ENCODE data around the gene ERBB4.

Gene ERBB4

DNA sequence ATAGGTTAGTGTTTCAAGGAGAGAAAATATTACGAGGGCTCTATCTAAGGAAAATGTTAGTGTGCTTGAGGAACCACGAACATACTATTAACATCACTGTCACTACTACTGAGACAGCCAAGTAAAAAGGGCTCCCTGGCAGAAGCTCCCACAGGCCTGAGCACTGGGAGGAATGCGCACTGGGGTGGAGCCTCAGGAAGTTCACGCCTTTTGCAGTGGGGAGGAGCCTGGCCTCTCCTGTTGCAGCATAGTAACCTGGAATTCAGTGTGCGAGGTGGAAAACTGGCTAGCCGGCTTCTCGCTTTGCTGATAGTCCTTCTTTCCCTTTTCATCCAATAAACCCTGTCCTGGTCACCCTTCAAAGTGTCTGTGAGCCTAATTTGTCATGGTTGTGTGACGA, 250.3 kb downstream of the ERBB4 start:
- TF ChIP-seq, protein P1, sequence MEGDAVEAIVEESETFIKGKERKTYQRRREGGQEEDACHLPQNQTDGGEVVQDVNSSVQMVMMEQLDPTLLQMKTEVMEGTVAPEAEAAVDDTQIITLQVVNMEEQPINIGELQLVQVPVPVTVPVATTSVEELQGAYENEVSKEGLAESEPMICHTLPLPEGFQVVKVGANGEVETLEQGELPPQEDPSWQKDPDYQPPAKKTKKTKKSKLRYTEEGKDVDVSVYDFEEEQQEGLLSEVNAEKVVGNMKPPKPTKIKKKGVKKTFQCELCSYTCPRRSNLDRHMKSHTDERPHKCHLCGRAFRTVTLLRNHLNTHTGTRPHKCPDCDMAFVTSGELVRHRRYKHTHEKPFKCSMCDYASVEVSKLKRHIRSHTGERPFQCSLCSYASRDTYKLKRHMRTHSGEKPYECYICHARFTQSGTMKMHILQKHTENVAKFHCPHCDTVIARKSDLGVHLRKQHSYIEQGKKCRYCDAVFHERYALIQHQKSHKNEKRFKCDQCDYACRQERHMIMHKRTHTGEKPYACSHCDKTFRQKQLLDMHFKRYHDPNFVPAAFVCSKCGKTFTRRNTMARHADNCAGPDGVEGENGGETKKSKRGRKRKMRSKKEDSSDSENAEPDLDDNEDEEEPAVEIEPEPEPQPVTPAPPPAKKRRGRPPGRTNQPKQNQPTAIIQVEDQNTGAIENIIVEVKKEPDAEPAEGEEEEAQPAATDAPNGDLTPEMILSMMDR (IDR thresholded peaks at IDR 0.05) = no peak

DNA sequence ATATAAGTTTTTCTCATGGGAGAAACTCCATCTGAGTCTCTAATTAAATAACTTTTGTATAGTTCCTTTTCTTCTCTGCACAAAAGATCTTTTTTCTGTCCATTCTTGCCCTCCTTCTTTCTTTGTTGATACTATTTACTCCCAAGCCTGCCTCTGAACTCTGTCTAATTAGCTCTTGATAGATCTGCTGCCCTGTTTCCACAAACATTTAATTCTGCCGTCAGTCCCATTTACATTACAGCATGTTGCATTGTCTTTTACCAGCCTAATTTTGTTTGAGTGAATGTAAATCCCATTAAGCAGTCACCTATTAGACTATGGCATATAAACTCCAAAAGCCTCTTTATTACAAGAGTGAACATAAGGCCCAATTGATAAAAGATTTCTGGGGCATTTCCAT, 254.4 kb downstream of the ERBB4 start:
- TF ChIP-seq, protein P1 (IDR thresholded peaks at IDR 0.05) = no peak

DNA sequence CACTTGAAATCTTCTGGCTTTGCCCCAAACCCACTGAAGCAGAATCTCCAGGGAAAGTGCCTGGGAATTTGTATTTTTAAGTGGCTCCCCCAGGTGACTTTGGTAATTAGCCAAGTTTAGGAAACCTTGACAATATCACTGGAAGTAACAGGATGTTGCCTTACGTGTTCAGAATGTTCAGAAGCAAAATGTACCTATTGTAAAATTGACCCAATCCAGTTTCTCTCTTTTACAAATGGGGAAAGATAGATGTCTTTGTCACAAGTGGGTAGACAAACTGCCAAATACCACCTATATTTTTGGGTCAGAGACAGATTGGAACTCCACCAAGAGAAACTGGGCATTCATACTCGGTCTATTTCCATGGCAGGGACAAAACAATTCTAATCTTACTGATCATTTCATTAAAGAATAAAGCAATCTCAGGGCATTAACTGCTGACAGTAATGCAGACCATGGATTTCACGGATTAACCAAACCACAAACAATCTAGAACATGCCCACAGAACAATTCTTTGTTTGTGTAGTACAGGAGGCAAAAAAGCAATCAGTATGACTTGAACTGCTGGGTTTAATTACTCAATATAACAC, 255.8 kb downstream of the ERBB4 start:
- TF ChIP-seq, protein P1 (IDR thresholded peaks at IDR 0.05) = no peak

DNA sequence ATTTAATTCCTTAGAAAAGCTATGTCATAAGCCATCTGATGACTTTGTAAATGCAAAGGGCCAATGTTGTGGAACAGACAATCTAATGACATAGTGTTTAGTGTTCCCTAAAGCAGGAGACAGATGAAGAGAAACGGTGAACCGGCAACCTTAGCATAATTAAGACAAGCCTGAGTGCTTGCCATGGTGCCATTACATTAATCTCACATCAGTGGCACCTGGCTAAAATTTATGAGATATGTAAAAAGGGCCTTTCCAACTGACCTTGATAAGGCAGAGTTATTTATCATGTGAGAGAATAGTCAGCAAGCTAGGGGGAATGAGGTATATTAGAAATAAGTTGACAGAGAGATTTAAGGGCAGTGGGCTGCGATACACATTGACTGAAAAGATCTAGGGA, 261.8 kb downstream of the ERBB4 start:
- TF ChIP-seq, protein P1 (IDR thresholded peaks at IDR 0.05) = no peak

DNA sequence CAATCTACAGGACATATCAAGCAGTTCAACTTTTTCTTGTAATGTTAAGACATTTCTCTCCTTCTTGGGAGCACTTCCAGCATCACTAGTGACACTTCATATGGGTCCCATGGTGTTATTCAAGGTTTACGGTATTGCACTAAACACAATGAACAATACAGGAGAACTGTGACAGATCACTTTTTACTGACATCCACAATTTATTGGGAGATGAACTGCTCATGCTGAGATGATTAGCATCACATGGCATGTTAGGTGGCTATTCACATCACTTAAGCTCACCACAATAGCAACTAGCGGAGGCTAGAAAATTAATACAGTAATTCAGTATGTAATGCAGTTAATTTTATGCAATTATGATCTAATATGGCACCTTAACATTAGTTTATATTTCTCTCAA, 264.4 kb downstream of the ERBB4 start:
- TF ChIP-seq, protein P1 (IDR thresholded peaks at IDR 0.05) = no peak

DNA sequence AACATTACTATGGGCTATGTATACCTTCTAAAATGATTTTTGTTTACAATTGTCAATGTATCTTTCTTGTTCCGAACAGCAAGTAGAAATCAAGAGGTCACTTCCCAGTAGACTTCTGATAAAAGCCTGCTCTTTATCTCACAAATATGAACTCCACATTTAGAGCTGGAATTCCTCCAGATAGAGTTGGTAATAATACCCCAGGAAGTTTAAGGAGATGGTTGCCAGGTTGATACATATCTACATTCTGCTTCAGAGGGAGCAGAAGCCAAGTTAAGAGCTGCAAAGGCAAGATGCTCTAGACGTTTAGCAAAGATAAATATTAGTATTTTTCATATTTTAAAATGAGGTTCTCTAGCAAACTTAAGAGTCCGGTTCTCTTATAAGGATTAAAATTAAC, 267.0 kb downstream of the ERBB4 start:
- TF ChIP-seq, protein P1 (IDR thresholded peaks at IDR 0.05) = no peak

DNA sequence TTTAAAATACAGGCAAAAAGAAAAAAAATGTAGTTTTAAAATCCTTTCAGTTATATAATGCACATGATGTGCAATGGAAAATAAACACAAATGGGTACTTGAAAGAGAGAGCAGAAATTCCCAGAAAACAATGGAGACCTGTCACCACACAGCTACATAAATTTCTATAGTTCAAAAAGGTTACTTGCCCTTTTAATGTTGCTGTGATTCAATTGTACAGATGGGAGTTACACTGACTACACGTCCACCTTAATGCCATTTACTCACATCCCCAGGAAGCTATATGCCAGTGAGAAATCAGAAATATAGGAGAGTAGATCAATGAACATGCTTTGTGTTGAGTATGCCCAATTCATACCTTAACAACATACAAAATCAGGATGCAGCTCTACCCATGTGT, 269.6 kb downstream of the ERBB4 start:
- TF ChIP-seq, protein P1 (IDR thresholded peaks at IDR 0.05) = no peak

DNA sequence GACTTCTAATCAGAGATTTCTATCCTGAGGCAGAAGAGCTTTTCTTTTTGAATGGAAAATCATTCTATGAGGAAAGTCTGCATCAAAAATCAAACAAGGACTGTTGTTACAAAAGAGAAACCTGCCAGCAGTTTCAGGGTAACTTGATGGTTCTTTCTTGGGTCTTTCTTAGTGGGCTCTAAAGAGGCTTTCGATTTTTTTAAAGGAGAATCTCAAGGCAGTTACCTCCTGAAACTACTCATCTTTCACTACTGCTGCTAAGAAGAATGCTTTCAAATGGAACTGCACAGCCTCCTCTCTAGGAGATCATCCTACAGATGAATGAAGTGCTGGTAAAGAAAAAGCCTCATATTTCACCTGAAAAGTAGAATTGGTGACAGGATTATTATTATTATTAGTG, 272.3 kb downstream of the ERBB4 start:
- TF ChIP-seq, protein P1 (IDR thresholded peaks at IDR 0.05) = no peak
